Measurements from ENCODE around the gene OBSL1.
A peak's percentile ranks its signal among the peaks of the same experiment; 100 is the strongest.

Gene OBSL1

DNA sequence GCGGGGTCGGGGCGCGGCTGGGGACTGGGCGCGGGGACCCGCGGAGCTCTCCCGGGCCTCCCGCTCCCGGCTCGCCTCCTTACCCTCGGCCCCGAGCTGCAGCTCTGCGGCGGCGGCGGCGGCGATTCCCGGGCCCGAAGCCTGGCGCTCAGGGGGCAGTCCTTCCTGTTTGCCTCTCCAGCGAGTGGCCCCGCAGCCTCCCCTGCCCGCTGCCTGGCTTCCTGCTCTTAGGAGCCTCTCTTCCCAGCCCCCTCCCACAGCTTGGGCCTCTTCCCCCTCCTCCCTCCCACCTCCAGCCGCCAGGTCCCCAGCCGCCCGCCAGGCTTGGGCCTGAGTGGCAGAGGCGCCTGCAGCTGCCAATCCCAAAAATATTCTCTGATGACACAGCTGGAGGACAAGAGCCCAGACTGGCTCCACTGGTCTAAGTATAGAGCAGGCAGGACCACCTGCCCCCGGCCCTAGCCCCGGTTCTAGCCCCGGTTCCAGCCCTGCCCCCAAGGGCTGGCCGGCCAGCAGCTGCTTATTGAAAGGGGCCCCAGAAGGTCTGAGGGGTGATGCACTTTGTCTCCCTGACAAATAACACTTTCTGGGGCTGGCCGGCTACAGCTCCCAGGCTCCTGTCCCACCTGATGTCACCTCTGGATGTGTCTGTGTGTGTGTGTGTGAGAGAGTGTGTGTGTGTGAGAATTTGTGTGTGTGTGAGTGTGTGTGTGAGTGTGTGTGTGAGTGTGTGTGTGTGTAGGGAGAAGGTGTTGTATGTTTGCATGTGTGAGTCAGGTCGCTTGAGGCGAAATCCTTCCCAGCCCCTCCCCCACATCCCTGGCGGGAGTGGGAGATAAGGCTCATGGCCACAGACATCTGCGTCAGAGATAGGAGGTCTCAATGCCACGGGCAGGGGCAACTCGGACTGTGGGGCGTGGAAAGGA is at the start of gene OBSL1:
Gene OBSL1 (minus strand): TSS at position 229 of the 926 bp plus-strand sequence. CDS start 307 bp downstream, outside the sequence.
- peak; percentile 82 for DNase-seq

DNA sequence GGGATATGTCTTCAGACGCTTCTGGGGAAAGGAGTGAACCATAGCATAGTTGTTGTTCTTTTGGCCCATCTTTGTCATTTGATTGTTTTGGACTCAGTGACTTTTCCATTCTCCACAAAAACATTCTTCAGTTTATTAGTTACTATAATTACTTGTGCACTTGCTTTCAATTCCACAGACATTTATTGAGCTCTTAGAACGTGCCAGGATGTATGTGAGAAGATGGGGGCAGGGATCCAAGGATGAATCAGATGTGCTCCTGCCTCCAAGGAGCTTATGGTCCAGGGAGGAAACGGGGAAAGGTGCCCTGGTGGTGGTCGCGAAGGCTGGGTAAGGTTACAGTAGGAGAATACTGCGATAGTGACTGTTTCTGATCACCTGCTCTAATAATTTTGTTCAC is 49.2 kb upstream of the OBSL1 start:
- DNase-seq, result no peak

DNA sequence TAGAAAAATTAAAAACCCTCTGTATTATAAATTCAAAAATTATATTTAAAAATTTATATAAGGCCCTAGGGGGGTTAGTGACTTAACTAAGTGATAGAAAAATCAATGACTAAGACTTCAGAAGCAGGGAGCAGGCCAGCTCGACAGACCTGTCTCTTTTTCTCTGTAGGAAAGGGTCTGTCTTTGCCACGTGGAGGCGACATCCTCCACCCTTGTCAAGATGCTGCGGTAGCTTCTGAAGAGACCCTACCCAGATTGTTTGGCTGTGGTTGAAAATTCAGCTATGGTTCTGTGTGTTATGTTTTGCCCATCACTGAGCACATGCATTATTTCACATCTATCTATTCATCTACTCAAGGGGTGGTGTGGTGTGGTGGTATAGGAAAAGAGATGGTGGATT is 47.9 kb upstream of the OBSL1 start:
- DNase-seq, result no peak

DNA sequence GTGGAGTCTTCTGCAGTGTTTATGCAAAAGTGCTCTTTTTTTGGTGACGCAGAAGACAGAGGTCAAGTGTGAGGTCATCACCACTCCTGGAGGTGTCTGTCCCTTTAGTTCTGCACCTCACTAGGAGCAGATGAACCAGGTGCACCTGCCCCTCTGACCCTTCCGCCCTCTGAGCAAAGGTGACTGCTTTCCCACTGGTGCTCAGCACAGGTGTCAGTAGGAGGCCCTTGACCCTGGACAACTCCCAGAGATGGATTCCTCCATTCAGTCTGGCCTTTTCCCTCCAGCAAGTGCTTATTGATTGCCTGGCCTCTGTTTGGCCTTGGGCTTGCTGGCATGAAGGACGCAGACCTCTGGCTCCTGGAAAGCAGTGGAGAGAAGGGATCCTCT is 47.4 kb upstream of the OBSL1 start:
- no peak for DNase-seq

DNA sequence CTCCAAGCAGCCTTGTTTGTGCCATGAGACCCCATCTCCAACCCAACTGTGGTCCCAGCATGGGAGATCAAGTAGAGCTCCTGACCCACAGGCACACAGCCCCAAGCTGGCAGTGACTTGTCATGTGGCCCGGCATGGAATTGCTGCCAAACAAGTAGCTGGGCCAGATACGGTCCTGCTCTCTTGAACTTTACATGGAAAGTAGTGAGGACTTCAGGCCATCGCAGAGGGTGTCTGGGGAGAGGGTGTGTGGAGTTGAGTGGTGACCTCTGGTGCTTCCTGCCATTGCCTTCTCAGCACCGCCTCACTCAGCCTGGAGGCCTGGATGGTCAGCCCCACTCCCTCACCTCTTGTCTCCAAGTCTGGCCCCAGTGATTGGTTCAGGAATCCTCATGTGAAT is 45.2 kb upstream of the OBSL1 start:
- no peak for DNase-seq

DNA sequence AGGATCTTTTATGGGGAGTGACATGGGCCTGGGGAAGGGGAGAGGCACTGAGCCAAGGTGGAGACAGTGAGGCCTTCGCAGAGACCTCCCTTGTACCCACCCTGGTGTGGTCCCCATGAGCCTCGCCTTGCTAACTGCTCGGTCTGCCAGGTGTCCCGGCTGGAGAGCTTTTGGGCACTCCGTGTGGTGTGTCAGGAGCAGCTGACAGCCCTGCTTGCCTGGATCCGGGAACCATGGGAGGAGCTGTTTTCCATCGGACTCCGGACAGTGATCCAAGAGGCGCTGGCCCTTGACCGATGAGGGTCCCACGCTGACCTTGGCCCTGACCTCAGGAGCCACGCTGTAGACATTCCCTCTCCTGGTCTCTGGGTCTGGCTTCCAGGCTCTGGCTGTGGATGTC is 44.6 kb upstream of the OBSL1 start:
- DNase-seq, result no peak

DNA sequence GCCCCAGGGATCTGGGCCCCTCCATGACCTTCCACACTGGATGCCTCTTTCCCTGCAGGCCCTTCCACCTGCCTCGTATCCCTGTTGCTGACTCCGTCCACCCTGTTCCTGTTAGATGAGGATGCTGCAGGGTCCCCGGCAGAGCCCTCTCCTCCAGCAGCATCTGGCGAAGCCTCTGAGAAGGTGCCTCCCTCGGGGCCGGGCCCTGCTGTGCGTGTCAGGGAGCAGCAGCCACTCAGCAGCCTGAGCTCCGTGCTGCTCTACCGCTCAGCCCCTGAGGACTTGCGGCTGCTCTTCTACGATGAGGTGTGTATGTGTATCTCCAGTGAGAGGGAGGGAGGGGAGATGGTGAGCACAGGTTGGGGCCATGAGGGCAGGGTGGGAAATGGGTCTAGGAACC is 43.7 kb upstream of the OBSL1 start:
- DNase-seq, result no peak

DNA sequence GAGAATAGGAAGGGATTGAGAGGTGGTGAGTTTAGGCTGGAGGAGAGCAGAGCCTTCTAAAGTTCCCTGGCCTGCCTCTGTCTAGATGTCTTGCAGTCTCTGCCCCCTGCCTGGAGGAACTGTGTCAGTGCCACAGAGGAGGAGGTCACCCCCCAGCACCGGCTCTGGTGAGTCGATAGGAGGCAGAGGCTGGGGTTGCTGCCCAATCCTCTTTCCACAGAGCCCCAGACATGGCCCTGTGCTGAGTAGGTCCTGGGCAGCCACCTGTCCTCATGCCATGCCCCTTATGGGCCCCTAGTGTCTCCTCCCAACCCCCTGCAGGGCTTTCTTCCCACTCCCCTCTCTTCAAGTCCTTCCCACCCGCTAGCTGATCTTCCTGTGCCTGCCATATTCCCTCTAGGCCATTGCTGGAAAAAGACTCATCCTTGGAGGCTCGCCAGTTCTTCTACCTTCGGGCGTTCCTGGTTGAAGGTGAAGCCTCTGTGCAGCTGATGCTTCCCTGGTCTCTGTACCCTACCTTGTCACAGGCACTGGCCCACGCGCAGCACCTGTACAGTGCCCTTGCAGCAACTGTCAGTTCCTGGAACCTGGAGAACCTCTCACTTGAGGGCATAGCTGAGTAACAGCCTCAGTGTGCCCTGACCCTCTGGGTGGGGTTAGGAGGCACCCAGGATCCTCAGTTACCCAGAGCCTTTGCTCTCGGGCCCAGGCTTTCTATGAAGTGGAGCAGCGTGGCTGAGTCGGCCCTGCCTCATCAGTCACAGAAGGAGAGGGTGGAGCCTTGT is 42.9 kb upstream of the OBSL1 start:
- no peak for DNase-seq

DNA sequence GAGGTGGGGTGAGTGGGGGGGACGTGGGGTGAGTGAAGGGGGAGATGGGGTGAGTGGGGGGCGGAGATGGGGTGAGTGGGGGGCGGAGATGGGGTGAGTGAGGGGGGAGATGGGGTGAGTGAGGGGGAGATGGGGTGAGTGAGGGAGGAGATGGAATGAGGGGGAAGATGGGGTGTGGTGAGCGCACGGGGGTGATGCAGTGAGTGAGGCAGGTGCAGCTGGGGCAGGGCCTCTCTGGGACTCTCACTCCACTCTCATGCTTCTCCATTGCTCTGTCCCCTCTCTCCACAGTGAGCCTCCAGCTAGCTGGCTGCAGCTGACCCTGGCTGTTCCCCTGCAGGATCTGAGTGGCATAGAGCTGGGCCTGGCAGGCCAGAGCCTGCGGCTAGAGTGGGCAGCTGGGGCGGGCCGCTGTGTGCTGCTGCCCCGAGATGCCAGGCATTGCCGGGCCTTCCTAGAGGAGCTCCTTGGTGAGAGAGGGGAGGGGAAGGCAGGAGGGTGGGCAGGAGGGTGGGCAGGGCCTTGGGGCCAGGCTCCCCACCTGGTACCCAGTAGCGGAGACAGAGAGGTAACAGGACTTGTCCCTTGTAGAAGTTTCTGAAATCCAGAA is 42.2 kb upstream of the OBSL1 start:
- DNase-seq, result no peak

DNA sequence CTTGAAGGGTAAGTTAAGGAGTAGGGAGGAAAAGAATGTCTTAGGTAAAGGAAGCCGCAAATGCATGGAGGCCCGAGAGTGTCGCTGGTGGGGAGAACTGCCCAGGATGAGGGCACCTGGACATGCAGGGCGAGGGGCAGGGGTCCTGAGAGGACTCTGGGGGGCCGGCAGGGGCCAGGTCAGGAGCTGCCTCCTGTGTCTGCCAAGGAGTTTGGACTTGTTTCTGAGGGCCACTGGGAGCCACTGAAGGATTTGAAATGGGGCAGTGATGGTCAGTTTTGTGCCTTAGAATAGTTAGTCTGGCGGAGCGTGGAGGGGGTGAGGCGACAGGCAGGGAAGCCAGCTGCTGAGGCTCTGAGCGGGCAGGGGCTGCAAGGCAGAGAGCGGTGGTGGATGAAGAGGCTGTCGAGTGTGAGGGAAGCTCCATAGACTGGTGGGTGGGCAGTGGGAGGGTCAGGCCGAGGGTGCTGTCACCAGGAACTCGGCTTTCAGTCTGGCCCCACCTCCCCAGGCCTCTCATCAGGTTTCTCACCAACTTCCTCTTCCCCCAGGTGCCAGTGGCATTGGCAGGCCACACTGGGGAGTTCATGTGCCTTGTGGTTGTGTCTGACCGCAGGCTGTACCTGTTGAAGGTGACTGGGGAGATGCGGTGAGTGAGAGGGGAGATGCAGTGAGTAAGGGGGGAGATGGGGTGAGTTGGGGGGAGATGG is 41.4 kb upstream of the OBSL1 start:
- DNase-seq, result no peak

DNA sequence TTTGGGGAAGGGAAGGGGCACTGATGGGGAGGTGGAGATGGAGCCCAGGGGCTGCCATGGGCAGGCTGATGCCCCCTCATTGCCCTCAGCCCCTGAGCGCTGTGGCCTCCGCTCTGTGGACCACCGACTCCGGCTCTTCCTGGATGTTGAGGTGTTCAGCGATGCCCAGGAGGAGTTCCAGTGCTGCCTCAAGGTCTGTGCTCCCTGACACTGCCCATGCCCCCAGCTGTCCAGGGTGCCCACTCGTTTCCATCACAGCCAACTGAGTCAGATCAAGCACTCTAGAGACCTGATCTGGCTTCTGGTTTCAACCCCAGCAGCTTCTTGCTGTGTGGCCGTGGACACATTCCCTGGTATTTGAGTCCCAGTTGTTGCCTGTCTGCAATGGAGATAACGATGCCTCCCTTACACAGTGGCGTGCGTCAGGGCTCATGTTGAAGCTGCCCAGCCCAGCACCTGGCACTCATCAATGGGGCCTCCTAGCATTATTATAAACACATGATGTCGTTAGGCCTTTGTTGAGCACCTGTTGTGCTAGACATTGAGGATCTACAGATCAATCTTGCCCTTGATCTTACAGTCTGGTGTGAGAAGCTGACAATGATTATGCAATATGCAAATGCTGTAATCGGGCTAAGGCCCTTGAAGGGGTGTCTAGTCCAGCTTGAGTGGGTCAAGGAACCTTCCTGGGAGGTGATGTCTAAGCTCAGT is 40.7 kb upstream of the OBSL1 start:
- no peak for DNase-seq

DNA sequence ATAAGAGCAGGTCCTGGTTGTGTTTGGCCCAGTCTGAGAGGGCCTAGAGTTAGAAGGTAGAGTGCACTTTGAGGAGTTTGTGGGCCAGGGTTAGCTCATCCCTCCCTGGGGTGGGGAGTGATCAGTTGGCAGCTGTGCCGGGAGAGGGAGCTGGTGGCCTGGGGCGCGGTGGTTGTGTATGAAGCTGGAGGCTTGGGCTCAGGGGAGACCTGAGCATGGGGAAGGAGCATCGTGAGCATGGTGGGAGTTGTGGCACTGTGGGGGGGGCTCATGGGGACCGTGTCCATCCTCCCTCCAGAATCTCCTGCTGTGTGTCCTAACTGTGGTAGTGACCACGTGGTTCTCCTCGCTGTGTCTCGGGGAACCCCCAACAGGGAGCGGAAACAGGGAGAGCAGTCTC is 40.0 kb upstream of the OBSL1 start:
- DNase-seq, result no peak

DNA sequence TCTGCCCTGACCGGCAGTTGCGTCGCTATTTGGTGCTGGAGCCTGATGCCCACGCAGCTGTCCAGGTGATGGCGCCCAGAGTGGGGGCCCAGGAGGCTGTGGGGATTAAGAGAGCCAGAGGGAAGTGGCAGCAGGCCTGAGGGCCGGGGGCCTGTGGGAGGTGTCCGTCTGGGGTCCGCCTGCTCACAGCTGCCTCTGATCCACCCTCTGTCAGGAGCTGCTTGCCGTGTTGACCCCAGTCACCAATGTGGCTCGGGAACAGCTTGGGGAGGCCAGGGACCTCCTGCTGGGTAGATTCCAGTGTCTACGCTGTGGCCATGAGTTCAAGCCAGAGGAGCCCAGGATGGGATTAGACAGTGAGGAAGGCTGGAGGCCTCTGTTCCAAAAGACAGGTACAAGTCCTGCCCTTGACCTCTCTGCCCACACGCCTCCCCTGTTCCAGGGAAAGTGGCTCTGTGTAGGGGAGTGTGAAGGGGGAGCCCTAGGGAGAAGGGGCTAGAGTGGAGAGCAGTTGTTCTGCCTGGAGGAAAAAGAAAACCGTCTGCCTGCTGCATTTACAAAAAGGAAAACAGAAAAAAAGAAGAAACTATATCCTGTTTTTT is 37.9 kb upstream of the OBSL1 start:
- DNase-seq, result no peak

DNA sequence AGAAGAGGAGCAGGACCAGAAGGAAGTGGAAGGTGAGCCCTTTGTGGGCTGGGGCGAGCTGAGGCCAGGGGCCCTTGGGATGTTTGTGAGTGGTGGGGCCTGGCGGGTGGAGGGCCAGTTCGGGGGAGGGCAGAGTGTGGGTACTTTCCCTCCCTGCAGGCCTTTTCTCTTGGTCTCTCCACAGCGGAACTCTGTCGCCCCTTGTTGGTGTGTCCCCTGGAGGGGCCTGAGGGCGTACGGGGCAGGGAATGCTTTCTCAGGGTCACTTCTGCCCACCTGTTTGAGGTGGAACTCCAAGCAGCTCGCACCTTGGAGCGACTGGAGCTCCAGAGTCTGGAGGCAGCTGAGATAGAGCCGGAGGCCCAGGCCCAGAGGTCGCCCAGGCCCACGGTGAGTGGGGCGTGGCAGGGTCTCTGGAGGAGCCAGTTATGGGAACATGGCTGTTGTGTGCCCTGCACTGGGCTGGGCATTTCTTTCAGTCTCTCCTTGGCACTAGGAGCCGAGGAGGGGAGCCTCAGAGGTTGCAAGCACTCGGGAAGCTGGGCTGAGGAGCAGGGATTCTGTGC is 37.1 kb upstream of the OBSL1 start:
- no peak for DNase-seq

DNA sequence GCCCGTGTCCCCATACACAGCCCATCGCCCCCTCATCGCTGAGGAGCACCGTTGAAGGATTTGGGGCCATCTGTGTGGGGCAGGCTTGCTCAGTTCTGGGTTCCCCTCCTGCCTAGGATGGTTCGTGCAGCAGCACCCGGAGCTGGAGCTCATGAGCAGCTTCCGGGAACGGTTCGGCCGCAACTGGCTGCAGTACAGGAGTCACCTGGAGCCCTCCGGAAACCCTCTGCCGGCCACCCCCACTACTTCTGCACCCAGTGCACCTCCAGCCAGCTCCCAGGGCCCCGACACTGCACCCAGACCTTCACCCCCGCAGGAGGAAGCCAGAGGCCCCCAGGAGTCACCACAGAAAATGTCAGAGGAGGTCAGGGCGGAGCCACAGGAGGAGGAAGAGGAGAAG is 36.6 kb upstream of the OBSL1 start:
- DNase-seq, result no peak

DNA sequence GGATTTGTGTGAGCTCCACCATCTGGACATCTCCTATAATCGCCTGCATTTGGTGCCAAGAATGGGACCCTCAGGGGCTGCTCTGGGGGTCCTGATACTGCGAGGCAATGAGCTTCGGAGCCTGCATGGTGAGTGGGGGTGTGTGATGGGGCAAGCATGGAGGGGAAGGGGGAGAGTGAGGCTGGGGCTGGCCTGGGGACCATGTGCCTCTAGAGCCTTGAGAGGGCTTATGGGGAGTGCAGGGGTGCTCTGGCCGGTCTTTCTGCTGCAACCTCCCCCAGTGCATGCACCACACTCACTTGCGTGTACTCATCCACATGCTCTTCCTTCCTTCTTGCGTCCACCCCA is 34.2 kb upstream of the OBSL1 start:
- DNase-seq, result no peak

DNA sequence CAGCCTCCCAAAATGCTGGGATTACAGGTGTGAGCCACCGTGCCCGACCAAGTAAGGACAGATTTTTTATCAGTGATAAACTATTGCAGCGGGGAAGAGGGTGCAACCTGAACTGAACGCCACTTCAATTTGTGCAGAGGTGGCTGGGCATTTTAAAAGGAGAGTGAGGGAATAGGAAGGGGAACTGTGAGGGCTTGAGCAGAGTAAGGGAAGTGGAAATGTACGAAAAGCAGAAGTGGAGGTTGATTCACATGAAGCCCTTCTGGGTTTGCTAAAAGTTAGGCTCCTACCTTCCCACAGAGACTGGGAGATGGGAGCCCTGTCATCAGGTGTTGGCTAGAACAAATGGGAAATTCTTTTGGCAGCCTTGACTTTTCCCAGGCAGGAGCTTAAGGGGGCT is 32.4 kb upstream of the OBSL1 start:
- DNase-seq, result no peak

DNA sequence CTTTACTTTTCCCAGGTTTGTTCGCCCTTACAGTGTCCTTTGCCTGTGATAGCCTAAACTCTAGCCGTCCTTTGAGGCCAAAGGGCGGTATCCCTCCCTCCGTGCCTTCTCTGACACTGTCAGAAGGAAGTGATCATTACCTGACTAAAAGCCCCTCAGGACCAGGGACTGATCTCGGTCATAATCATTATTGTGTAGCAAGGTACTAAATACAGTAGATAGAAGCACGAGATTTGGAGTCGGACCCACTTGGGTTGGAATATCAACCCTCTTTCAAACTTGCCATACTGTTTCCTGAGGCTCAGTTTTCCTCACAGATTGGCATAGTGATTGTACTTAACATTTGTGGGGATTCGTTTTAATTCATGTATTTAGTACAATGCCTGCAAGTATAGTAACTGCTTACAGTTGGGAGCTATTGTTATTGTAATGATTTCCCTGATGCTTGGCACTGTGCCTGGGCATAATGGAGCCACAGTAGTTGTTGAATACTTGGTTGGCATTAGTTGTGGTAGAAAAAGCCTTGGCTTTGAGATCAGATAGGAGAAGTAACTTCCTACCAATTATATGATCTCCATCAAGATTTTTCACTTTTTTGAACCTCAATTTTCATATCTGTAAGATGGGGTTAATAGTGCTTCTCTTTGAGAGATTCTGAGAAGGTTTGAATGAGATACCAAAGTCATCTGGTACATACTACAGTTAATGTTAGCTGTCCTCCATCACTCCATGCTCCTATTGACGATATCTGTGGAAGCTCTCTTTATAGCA is 27.2 kb upstream of the OBSL1 start:
- DNase-seq, result no peak

DNA sequence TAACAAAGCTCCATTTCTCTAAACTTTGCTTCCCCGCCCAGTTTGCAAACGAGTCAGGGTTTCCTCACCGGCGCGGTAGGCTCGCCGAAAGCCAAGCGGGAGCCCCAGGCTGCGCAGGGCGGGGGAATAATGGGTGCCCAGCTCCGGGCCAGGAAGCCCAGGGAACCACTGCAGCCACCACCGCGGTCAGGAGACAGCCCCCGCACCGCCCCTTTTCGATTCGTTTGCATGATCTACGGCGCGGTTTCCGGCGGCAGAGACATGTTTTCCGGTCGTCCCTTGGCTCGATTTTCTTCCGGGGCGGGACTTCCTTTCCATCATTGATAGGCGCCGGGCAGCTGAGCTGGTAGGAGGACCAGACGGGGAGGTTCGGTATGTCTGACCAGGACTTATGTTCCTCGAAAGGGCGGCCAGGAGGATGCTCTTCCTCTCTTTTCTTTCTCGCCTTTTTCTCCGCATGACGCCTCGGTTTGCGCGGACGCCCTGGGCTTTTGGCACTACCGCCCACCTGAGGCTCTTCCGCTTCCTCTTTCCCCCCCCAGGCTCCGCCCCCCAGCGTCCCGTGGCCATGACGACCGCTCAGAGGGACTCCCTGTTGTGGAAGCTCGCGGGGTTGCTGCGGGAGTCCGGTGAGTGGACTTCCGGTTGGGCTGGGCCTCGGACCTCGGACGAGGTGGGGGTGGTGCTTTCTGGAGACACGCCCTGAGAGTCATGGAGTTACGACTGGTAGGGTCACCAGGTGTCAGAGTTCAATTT is 26.4 kb upstream of the OBSL1 start, which contains the start of gene STK11IP:
Gene STK11IP (plus strand): TSS at position 306 of the 756 bp plus-strand sequence. CDS start 263 bp downstream, at position 569.
- peak; percentile 97 for DNase-seq

All from fibroblast of skin of right biceps (primary cell).